Transverse colon (tissue), 4 donors: ENCODE results near the gene F13A1. TPM values are rescaled to one million over a fixed set of nuclear protein-coding genes. Genes with fewer than 3 reads are reported as not detected.

Experiments
- DNase-seq: peaks from one replicate; pipeline ENCODE4 v3.0.0-alpha.2; 2019
- H3K27ac ChIP-seq, 4 donors: fragments of 200-600 bp; sonication (generic); 2 replicates each; pipeline ENCODE4 v1.5.1; 2016 to 2018; ENCODE audit warnings: inconsistent platforms in 4 of 4
- H3K27me3 ChIP-seq: fragments of 200-600 bp; sonication (generic); 2 replicates; pipeline ENCODE4 v1.5.1; 2017; ENCODE audit warnings: inconsistent platforms
- H3K36me3 ChIP-seq, 4 donors: fragments of 200-600 bp; sonication (generic); 2 replicates each; pipeline ENCODE4 v1.5.1; 2017 to 2019; ENCODE audit warnings: inconsistent platforms in 4 of 4
- H3K4me1 ChIP-seq, 4 donors: fragments of 200-600 bp; sonication (generic); 2 replicates each; pipeline ENCODE4 v1.5.1; 2017 to 2020; ENCODE audit warnings: inconsistent platforms in 4 of 4
- H3K4me3 ChIP-seq, 4 donors: fragments of 200-600 bp; sonication (generic); 1 replicate in 1 of 4; 2 replicates in 3 of 4; pipeline versions ENCODE4 v1.5.1 to v1.6.1; 2017 to 2019; ENCODE audit warnings: inconsistent platforms in 4 of 4
- H3K9me3 ChIP-seq, 2 donors: fragments of 200-600 bp; sonication (generic); 2 replicates each; pipeline ENCODE4 v1.5.1; 2017 to 2019; ENCODE audit warnings: inconsistent platforms in 2 of 2
- CTCF ChIP-seq, 5 experiments: fragments of 200-600 bp in 3 of 5; fragments of 450-650 bp in 2 of 5; sonication (generic) in 3 of 5; IDR thresholded peaks; 1 replicate in 2 of 5; 2 replicates in 3 of 5; pipeline ENCODE4 v1.5.1; 2016 to 2017; ENCODE audit warnings: antibody characterized with exemption in 5 of 5, inconsistent platforms in 3 of 5, mild to moderate bottlenecking in 2 of 5, moderate library complexity in 1 of 5
- EP300 ChIP-seq: sonication (generic); formaldehyde crosslinking; IDR thresholded peaks from one replicate; pipeline ENCODE4 v1.6.1; 2017; ENCODE audit warnings: antibody characterized with exemption, low read depth
- POLR2A ChIP-seq: fragments of 450-650 bp; IDR thresholded peaks from one replicate; pipeline ENCODE4 v1.6.1; 2016; ENCODE audit warnings: antibody characterized with exemption, mild to moderate bottlenecking, moderate library complexity
- POLR2AphosphoS5 ChIP-seq, 3 donors: sonication (generic); formaldehyde crosslinking; IDR thresholded peaks; one replicate each; pipeline ENCODE4 v1.6.1; 2016; ENCODE audit warnings: antibody characterized with exemption in 3 of 3
- WGBS, 2 donors: methylation state at CpG; one replicate each; pipeline ENCODE4 v1.1.5; 2018; ENCODE audit warnings: low coverage in 1 of 2; 5-methylcytosine and 5-hydroxymethylcytosine counted together
- in situ Hi-C, 4 donors: fragments of 200-750 bp; cut with MboI; loops; one replicate each; pipeline versions ENCODE4 v1.15.0 to v1.15.1; 2017; ENCODE audit warnings: low sequenced_read_pairs in 3 of 4, low pct_ligation_motif_present in 1 of 4, low pct_unique_long_range_greater_than_20kb in 1 of 4
- intact Hi-C: fragments of 100-400 bp; cut with DNase I; formaldehyde crosslinking; loops from one replicate; pipeline ENCODE4 v1.15.1; 2023; ENCODE audit warnings: low total_unique reads
- total RNA-seq, 4 donors: library from RNA; depleted of rRNA; stranded (reverse); fragments of >200 nt; gene quantifications; one replicate each; pipeline ENCODE4 v1.1.0, GENCODE V29; 2016

The F13A1 gene
- total RNA-seq, 4 donors from 2014 or later, result 5.4 to 58.4 (median 27.0) TPM

GRCh38 chr6:6317825-6318733, 2.4 kb downstream of the F13A1 start:
- no peak for TF ChIP-seq POLR2AphosphoS5 (IDR thresholded peaks at IDR 0.05)
- TF ChIP-seq POLR2A, result no peak
- TF ChIP-seq EP300, result no peak
- no peak for TF ChIP-seq CTCF (IDR thresholded peaks at IDR 0.05)
- no peaks in the 10 kb centered on the region for H3K4me1 ChIP-seq
- 20 to 37% methylated on average over 1 to 10 of the region's 10 CpGs for WGBS, 2 donors
- intact Hi-C loops (no loop called here), in situ Hi-C loops (no loop called here)
- no peaks in the 10 kb centered on the region for H3K9me3 ChIP-seq
- no peak overlapping the region for H3K27ac ChIP-seq
- no peak overlapping the region for H3K4me3 ChIP-seq
- H3K27me3 ChIP-seq, result peaks cover 62% of the 10 kb centered on the region
- DNase-seq, result no peak
- no peaks in the 10 kb centered on the region for H3K36me3 ChIP-seq

GRCh38 chr6:6317386-6317785, 3.1 kb downstream of the F13A1 start:
- no peaks in the 10 kb centered on the region for H3K36me3 ChIP-seq
- whole genome bisulfite sequencing, 2 donors, result 31% methylated on average over 2 of the region's 2 CpGs; no CpG with 5 or more reads in 1 of the 2 donors
- in situ Hi-C loops, result no loop called here
- no peak overlapping the region for H3K27ac ChIP-seq
- no peaks in the 10 kb centered on the region for H3K4me1 ChIP-seq
- intact Hi-C loops, result no loop called here
- TF ChIP-seq CTCF (IDR thresholded peaks at IDR 0.05) (no peak), POLR2A (no peak)
- H3K9me3 ChIP-seq, result no peaks in the 10 kb centered on the region
- no peak overlapping the region for H3K4me3 ChIP-seq
- no peak for DNase-seq
- peaks cover 56% of the 10 kb centered on the region for H3K27me3 ChIP-seq

GRCh38 chr6:6315660-6316059, 4.8 kb downstream of the F13A1 start:
- Histone ChIP-seq H3K9me3 (no peaks in the 10 kb centered on the region), H3K4me3 (no peak overlapping the region), H3K4me1 (no peaks in the 10 kb centered on the region), H3K27me3 (peaks cover 40% of the 10 kb centered on the region), H3K36me3 (no peaks in the 10 kb centered on the region), H3K27ac (no peak overlapping the region)
- no peak for TF ChIP-seq POLR2AphosphoS5 (IDR thresholded peaks at IDR 0.05)
- peak; percentile 79 to 86 (median 83) for TF ChIP-seq CTCF (IDR thresholded peaks at IDR 0.05)
- in situ Hi-C loops (no loop called here), intact Hi-C loops (no loop called here)
- WGBS, 2 donors, result 19 to 22% methylated on average over 6 of the region's 6 CpGs
- peak; percentile 41 for DNase-seq

GRCh38 chr6:6314596-6314995, 5.9 kb downstream of the F13A1 start:
- Histone ChIP-seq H3K36me3 (no peaks in the 10 kb centered on the region), H3K4me1 (no peaks in the 10 kb centered on the region), H3K27me3 (peaks cover 29% of the 10 kb centered on the region), H3K27ac (no peak overlapping the region), H3K4me3 (no peak overlapping the region), H3K9me3 (no peaks in the 10 kb centered on the region)
- in situ Hi-C loops (no loop called here), intact Hi-C loops (no loop called here)
- no peak for DNase-seq
- 60 to 76% methylated on average over 1 of the region's 1 CpG for WGBS, 2 donors
- TF ChIP-seq POLR2A, result no peak
- TF ChIP-seq EP300, result no peak
- TF ChIP-seq POLR2AphosphoS5 (IDR thresholded peaks at IDR 0.05), result no peak
- TF ChIP-seq CTCF (IDR thresholded peaks at IDR 0.05), result no peak
